Activated naive CD4-positive, alpha-beta T cell treated with anti-CD3 and anti-CD28 coated beads, Interleukin-2, amount 10 ng/mL, durations not matched to agents 7 days and 5 days (primary cell): Measurements from ENCODE around the gene RTP3.

ENCODE experiments used
- CTCF ChIA-PET: fragments of 350-600 bp; sonication (Branson Sonifier 250); formaldehyde crosslinking; loops from one replicate; lab custom pipeline; 2021; ENCODE audit warnings: antibody characterized with exemption; lab: Charles Lee
- DNase-seq: peaks from one replicate; pipeline ENCODE4 v3.0.0-alpha.2; 2020
- H3K27ac Mint-ChIP-seq: one replicate; pipeline ENCODE4 v1.8.0; 2021; ENCODE audit warnings: mild to moderate bottlenecking, moderate library complexity, mixed read lengths
- H3K27me3 Mint-ChIP-seq: one replicate; pipeline ENCODE4 v1.8.0; 2021; ENCODE audit warnings: mild to moderate bottlenecking, mixed read lengths
- H3K36me3 Mint-ChIP-seq: one replicate; pipeline ENCODE4 v1.8.0; 2021; ENCODE audit warnings: mixed read lengths
- H3K4me1 Mint-ChIP-seq: one replicate; pipeline ENCODE4 v1.8.0; 2021; ENCODE audit warnings: mixed read lengths
- H3K4me3 Mint-ChIP-seq: one replicate; pipeline ENCODE4 v1.8.0; 2021; ENCODE audit warnings: mild to moderate bottlenecking, moderate library complexity, mixed read lengths
- H3K9me3 Mint-ChIP-seq: one replicate; pipeline ENCODE4 v1.8.0; 2021; ENCODE audit warnings: mixed read lengths

The RTP3 gene

GRCh38 chr3:46497556-46498265 lies at the start of gene RTP3:
Gene RTP3 (plus strand): TSS chr3:46497976. CDS start chr3:46498063, 87 bp downstream.
- DNase-seq, result no peak
- H3K4me1 Mint-ChIP-seq, result peaks cover 34% of the 10 kb centered on the region
- no peaks in the 10 kb centered on the region for H3K36me3 Mint-ChIP-seq
- H3K27ac Mint-ChIP-seq, result no peak within 1 kb of the TSS
- H3K27me3 Mint-ChIP-seq, result peaks cover 5% of the 10 kb centered on the region
- no peaks in the 10 kb centered on the region for H3K9me3 Mint-ChIP-seq
- no peak within 1 kb of the TSS for H3K4me3 Mint-ChIP-seq
- CTCF ChIA-PET, result interaction anchor here (1.9 to 8.3 kb wide), 4 partner anchors 9 to 132 kb away, joined by 11 to 63 read pairs (median 32); no protein-coding TSS in a partner anchor

- Mint-ChIP-seq H3K27me3 (peaks cover 49% of the 10 kb centered on the region), H3K36me3 (no peaks in the 10 kb centered on the region), H3K4me1 (peaks cover 9% of the 10 kb centered on the region), H3K9me3 (no peaks in the 10 kb centered on the region), H3K4me3 (no peak overlapping the region), H3K27ac (no peak overlapping the region)
- CTCF ChIA-PET, result interaction anchor here (1.8 kb wide), 1 partner anchor 10 kb away, joined by 7 read pairs; no protein-coding TSS in a partner anchor
- no peak for DNase-seq
Observed at GRCh38 chr3:46448721-46449120, 49.1 kb upstream of the RTP3 start.

GRCh38 chr3:46449755-46450552 lies 47.8 kb upstream of the RTP3 start:
- no peak overlapping the region for H3K27ac Mint-ChIP-seq
- H3K36me3 Mint-ChIP-seq, result no peaks in the 10 kb centered on the region
- no peaks in the 10 kb centered on the region for H3K4me1 Mint-ChIP-seq
- CTCF ChIA-PET, result interaction anchor here (1.0 to 1.8 kb wide), 6 partner anchors 9 to 42 kb away, joined by 3 to 7 read pairs (median 4); no protein-coding TSS in a partner anchor
- DNase-seq, result no peak
- H3K27me3 Mint-ChIP-seq, result peaks cover 56% of the 10 kb centered on the region
- H3K9me3 Mint-ChIP-seq, result no peaks in the 10 kb centered on the region
- H3K4me3 Mint-ChIP-seq, result no peak overlapping the region

GRCh38 chr3:46453526-46454208 lies 44.1 kb upstream of the RTP3 start:
- Mint-ChIP-seq H3K27ac (no peak overlapping the region), H3K9me3 (no peaks in the 10 kb centered on the region), H3K36me3 (no peaks in the 10 kb centered on the region), H3K4me1 (no peaks in the 10 kb centered on the region), H3K27me3 (peaks cover 71% of the 10 kb centered on the region), H3K4me3 (no peak overlapping the region)
- CTCF ChIA-PET, result interaction anchor here (1.3 kb wide), 1 partner anchor 36 kb away, joined by 4 read pairs; no protein-coding TSS in a partner anchor
- no peak for DNase-seq

- Mint-ChIP-seq H3K9me3 (no peaks in the 10 kb centered on the region), H3K27me3 (peaks cover 68% of the 10 kb centered on the region), H3K4me3 (no peak overlapping the region), H3K4me1 (no peaks in the 10 kb centered on the region), H3K27ac (no peak overlapping the region), H3K36me3 (no peaks in the 10 kb centered on the region)
- no peak for DNase-seq
- CTCF ChIA-PET, result interaction anchor here (1.3 kb wide), 1 partner anchor 35 kb away, joined by 4 read pairs; no protein-coding TSS in a partner anchor
Observed at GRCh38 chr3:46454209-46454595, 43.6 kb upstream of the RTP3 start.

GRCh38 chr3:46454606-46455005 lies 43.2 kb upstream of the RTP3 start:
- no peak for DNase-seq
- no peaks in the 10 kb centered on the region for H3K36me3 Mint-ChIP-seq
- H3K4me3 Mint-ChIP-seq, result no peak overlapping the region
- no peaks in the 10 kb centered on the region for H3K9me3 Mint-ChIP-seq
- H3K4me1 Mint-ChIP-seq, result no peaks in the 10 kb centered on the region
- peaks cover 68% of the 10 kb centered on the region for H3K27me3 Mint-ChIP-seq
- H3K27ac Mint-ChIP-seq, result no peak overlapping the region
- CTCF ChIA-PET, result no interaction called here

GRCh38 chr3:46455231-46456115 lies 42.3 kb upstream of the RTP3 start:
- no peak for DNase-seq
- Mint-ChIP-seq H3K4me3 (no peak overlapping the region), H3K4me1 (no peaks in the 10 kb centered on the region), H3K27ac (no peak overlapping the region), H3K27me3 (peaks cover 67% of the 10 kb centered on the region), H3K9me3 (no peaks in the 10 kb centered on the region), H3K36me3 (no peaks in the 10 kb centered on the region)
- CTCF ChIA-PET, result no interaction called here

- Mint-ChIP-seq H3K9me3 (no peaks in the 10 kb centered on the region), H3K27ac (no peak overlapping the region), H3K4me3 (no peak overlapping the region), H3K4me1 (no peaks in the 10 kb centered on the region), H3K27me3 (peaks cover 62% of the 10 kb centered on the region), H3K36me3 (no peaks in the 10 kb centered on the region)
- DNase-seq, result no peak
- CTCF ChIA-PET, result no interaction called here
Observed at GRCh38 chr3:46456118-46456517, 41.7 kb upstream of the RTP3 start.

- no peak for DNase-seq
- no peak overlapping the region for H3K27ac Mint-ChIP-seq
- peaks cover 70% of the 10 kb centered on the region for H3K27me3 Mint-ChIP-seq
- CTCF ChIA-PET, result interaction anchor here (1.5 kb wide), 1 partner anchor 10 kb away, joined by 4 read pairs; no protein-coding TSS in a partner anchor
- no peaks in the 10 kb centered on the region for H3K9me3 Mint-ChIP-seq
- no peaks in the 10 kb centered on the region for H3K36me3 Mint-ChIP-seq
- H3K4me1 Mint-ChIP-seq, result peaks cover 6% of the 10 kb centered on the region
- H3K4me3 Mint-ChIP-seq, result no peak overlapping the region
Observed at GRCh38 chr3:46460051-46460450, 37.7 kb upstream of the RTP3 start.

GRCh38 chr3:46462111-46462510 lies 35.7 kb upstream of the RTP3 start:
- no peak for DNase-seq
- no peaks in the 10 kb centered on the region for H3K36me3 Mint-ChIP-seq
- no peaks in the 10 kb centered on the region for H3K9me3 Mint-ChIP-seq
- CTCF ChIA-PET, result interaction anchor here (0.7 to 1.4 kb wide), 3 partner anchors 10 to 27 kb away, joined by 3 to 7 read pairs (median 4); no protein-coding TSS in a partner anchor
- no peak overlapping the region for H3K27ac Mint-ChIP-seq
- H3K4me3 Mint-ChIP-seq, result no peak overlapping the region
- H3K27me3 Mint-ChIP-seq, result peaks cover 71% of the 10 kb centered on the region
- H3K4me1 Mint-ChIP-seq, result peaks cover 6% of the 10 kb centered on the region

GRCh38 chr3:46462511-46462910 lies 35.3 kb upstream of the RTP3 start:
- no peak for DNase-seq
- CTCF ChIA-PET, result interaction anchor here (0.7 to 1.4 kb wide), 3 partner anchors 10 to 27 kb away, joined by 3 to 7 read pairs (median 4); no protein-coding TSS in a partner anchor
- H3K27ac Mint-ChIP-seq, result no peak overlapping the region
- no peak overlapping the region for H3K4me3 Mint-ChIP-seq
- H3K27me3 Mint-ChIP-seq, result peaks cover 71% of the 10 kb centered on the region
- no peaks in the 10 kb centered on the region for H3K9me3 Mint-ChIP-seq
- H3K36me3 Mint-ChIP-seq, result no peaks in the 10 kb centered on the region
- peaks cover 6% of the 10 kb centered on the region for H3K4me1 Mint-ChIP-seq

- Mint-ChIP-seq H3K4me3 (no peak overlapping the region), H3K36me3 (no peaks in the 10 kb centered on the region), H3K27me3 (peaks cover 79% of the 10 kb centered on the region), H3K27ac (no peak overlapping the region), H3K9me3 (no peaks in the 10 kb centered on the region), H3K4me1 (peaks cover 6% of the 10 kb centered on the region)
- CTCF ChIA-PET, result interaction anchor here (1.1 to 1.4 kb wide), 2 partner anchors 14 to 26 kb away, joined by 4 to 7 read pairs; no protein-coding TSS in a partner anchor
- DNase-seq, result no peak
Observed at GRCh38 chr3:46463120-46463867, 34.5 kb upstream of the RTP3 start.
